GM18519 (cell line): ENCODE results near the gene GPR151.

Source experiments
- ATAC-seq: cut with Tn5 transposase; IDR thresholded peaks from one replicate; pipeline ENCODE4 v1.9.1; 2021; ENCODE audit warnings: mild to moderate bottlenecking, moderate library complexity; ENCODE audit not compliant: unreplicated experiment, low FRiP score

The GPR151 gene

DNA sequence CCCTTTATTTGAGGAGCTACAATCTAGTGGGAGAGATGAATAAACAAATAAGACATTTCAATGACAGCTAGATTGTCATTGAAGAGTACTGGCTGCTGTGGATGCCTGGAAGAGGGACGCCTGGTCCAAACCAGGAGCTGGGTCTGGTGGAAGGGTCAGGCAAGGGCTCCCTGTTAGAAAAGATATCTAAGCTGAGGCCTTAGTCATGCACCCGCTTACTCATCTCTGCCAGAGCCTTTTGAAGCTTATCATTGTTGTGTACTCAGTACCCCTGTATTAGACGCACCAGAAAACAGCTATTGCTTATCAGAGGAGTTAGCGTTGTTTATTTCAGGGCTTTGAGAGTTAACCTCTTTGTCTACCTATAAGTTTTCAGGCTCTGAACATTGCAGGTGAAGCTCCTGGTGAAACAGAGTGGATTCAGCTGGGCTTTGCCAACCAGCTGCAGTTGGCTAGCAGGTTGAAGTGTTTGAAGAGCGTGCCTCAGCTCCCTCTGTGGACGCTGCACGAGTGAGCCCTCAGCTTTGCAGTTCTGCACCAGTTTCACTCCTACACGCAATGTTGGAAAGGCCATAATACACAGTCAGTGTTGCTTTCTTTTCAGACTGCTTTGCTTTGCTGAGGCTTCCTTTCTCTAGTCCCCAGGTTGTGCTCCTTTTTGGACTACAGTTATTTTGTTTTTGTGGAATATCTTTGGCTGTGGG, 5.6 kb upstream of the GPR151 start:
- no peak for ATAC-seq

DNA sequence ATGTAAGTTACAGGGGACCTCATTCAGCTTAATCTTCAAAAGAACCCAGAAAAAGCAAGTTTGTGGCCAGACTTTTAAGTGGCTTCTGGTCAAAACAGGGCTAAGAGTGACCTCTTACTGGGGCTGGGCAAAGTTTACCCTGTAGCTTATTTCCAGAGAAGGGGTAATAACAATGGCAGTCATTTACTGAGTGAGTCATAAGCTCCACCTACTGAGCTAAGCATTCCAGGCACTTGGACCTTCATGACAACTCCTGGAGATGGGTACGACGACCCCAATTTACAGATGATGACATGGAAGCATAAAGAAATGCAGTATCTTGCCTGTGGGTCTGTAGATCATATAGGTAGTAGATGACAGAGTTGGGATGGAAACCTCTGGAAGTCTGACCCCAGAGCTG, 4.7 kb upstream of the GPR151 start:
- no peak for ATAC-seq

DNA sequence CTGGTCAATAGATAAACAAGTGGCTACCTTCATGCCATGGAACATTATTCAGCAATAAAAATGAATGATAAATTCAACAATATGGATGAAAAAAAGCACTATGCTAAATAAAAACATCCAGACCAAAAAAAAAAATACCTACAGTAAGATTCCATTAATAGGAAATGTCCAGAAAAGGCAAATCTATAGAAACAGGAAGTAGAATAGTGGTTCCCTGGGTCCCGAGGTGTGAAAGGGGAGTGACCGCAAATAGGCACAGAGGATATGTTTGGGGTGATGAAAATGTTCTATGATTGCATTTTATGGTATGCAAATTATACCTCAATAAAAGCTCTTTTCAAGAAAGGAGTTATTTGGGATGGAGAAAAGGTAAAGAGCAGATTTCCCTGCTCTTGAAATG, 3.6 kb upstream of the GPR151 start:
- ATAC-seq, result no peak

DNA sequence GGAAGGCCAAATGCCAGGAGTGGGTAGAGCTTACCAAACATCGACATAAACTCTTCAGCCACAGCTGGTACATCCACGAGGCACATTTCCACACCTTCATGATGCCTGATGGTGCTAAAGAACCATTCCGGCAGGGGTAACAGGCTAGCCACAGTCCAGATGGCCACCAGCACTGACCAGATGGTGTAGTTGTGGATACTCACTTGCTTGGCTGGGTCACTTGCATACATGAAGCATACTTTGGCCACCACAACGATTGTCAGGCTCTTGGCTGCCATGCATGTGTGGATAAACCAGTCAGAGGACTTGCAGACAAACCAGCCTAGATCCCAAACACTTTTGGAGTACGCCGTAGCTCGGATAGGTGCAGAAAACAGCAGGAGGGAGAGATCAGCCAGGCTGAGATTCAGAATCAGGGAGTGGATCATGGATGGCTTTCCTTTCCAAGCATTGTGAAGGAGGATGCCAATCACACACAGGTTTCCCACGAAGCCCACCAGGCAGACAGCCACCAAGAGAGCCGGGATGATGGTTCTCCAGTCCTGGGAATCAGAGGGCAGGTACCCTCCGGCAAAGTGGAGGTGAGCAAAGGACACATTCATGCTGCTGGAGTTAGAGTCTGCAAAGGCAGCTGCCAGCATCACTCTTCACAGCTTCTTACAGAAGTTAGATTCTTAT, 378 bp downstream of the GPR151 start:
- ATAC-seq, result no peak

DNA sequence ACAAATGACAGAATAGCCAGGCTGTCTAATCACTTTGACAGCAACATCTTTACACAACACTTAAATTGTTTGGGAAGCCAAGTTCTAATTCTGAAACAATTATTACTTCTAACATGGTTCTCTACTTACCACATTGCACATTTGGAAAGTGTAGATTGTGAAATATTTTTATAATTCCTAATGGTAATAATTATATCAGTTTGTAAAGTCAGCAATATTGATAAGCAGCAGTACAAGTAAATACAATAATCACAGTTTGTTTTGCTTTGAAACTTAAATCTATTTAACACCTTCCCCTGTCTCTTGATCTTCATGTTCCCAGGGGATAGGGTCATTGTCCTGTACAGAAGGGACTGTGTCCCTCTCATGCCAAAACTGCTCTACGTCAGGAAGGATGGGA, 1.4 kb downstream of the GPR151 start:
- no peak for ATAC-seq

DNA sequence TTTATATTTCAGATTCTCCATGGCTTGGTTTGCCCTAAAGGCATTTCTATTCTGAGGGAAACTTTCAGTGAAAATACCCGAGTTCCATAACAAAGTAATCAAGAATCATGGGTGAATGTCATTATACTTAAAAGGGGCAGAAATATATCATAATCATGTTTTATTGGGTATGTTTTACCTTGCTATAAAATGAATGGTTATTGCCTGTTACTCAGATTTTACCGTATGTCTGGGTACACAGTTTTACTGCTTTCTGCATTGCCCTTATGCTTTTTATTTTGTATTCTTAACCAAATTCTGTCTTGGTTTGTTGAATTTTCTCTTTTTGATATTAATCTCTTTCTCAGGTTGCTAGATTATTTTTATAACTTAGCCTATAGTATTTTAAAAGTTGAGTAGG, 2.5 kb downstream of the GPR151 start:
- ATAC-seq, result no peak

DNA sequence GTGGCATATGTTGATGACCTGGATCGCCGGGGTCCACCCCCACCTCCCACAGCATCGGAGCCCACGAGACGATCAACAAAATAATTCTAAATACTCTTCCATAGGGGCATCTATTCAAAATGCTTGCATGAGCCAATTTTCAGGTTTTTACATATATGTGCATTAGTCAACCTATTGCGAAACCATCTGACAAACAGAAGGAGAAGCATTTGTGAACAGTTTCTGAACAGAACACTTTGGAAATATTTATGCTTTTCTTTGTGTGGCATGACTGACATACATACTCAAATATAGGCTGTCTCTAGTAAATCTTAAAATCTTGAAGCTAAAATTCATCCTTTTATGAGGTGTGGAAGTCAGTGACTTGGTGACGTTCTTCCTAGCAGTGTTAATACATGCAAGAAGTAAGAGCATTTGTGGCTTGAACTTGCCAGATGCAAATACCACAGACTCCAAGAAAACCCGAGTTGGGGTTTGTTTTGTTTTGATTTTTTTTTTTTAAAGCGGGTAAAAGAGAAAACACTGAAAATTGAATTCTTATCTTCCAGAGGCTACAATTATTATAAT, 5.3 kb downstream of the GPR151 start:
- ATAC-seq, result no peak

DNA sequence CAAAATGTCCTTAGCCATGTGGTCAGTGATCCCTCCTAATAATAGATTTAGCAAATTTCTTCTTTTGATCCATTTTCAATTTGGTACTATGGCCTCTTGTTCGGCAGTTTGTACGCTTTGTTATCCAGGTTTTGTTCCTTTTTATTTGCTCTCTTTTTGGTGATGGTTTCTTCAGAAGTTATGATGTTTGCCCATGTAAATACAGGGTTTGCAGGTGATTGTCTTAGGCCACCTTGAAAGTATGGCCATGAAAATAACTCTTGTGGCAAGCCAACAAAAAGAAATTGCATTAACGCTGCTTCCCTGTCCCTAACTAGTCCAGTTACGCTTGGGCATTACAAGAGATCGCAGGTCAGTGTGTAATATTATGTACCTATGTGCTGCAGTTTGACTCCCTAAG, 8.6 kb downstream of the GPR151 start:
- ATAC-seq, result no peak

DNA sequence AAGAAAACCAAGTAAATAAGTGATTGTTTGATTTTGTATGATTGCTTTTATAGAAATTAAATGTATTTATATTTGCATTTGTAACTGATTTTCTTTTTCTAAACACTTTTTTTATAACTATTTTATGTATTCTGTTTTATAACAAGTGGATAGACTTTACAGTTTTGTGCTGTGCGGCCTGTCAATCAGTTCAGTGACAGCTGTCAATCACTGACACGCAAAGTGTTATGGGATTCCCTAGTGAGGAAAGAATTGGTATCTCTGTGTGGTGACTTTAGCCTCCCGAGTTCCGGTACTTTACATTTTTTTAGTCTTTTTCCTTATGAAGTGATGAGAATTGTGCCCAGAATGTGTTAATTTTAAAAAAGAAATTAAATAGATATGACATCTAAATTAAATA, 16.3 kb downstream of the GPR151 start:
- no peak for ATAC-seq

DNA sequence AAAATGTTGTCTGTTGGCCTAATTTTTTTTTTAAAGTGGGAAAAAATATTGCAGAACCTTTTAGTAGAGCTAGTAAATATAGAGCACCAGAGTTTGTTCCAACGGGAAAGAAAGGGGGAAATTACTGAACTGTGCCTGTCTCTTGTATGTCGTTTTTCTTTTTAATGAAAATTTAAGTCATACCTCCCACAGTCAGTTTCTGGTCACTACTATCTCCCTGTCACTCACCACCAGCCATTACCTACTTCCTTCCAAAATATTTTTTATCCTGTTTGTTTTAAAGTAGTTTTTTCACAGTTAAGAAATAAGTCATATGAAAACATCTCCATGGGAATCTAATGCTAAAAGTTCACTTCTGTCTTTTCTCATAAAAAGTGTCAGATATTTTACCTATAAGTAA, 21.3 kb downstream of the GPR151 start:
- ATAC-seq, result no peak

DNA sequence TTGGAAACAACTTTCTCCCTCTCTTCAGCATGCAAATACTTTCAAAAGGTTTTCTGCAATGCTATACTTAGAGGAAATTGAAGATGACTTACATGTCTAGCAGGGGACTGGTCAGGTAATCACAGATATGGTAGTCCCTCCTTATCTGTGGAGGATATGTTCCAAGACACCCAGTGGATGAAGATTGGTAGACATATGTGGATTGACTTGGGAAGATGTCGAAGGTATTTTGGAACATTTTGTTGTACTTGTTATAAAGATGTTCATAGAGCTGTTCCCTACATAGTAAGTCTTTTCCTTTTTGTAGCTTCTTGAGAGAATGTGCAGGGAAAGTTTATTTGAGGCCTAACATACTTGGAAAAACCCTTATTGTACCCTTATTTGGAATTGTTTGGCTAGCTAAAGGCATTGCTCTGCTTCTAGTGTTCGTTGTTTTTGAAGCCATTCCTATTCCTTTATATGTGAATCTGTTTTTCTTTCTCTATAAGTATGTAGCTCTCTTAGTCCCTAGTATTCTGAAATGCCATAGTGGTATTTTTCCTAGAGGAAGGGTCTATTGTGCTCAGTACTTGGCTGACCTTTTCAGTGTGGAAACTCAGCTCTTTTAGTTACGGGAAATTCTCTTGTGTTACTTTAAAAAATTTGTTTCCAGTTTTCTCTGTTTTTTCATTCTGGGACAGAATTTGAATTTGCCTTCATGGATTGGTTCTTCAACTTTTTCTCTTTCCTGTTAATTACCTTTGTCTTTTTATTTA, 25.7 kb downstream of the GPR151 start:
- ATAC-seq, result no peak

DNA sequence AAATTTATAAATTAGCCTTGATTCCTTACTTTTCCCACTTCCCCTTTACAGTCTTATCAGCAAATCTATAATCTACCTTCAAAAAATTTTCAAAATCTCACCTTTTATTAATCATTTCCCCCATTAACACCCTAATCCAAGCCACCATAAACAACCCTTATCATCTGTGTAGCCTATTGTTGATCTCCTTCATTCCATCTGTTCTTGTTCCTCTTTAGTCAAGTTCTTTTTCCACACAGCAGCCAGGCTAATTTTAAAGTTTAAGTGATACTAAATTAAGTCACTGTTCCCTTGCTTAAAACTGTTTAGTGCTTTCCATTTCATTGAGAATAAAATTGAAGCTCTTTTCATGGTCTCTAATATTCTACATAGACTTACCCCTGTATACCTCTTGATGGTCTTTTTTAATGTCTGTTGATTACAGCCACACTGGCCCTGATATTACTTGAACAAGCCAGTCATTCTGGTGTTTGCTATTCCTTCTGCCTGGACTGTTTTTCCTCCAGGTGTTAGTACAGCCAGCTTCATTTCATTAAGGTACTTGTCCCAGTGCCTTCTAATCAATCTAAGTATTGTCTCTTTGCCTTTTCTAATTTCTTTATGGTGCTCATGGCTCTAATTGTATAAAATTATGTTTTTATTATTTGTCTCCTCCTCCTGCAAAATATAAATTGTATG, 31.1 kb downstream of the GPR151 start:
- no peak for ATAC-seq

DNA sequence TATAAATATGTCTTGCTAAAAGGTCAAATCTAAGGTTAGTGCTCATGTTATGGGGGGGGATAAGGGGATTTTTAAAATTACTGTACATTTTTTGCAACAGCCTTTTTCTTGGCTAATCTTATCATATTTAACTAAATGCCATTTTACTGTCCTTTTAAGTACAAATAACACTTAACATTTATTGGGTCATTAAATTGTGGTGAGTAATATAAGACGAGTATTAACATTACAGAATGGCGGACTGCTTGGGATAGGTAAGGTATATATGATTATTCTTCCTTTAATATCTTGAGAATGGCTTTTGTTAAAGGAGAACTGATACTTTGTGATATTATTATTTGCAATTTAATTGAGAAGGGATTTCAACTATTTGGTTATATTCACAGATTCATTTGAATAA, 33.2 kb downstream of the GPR151 start:
- no peak for ATAC-seq

DNA sequence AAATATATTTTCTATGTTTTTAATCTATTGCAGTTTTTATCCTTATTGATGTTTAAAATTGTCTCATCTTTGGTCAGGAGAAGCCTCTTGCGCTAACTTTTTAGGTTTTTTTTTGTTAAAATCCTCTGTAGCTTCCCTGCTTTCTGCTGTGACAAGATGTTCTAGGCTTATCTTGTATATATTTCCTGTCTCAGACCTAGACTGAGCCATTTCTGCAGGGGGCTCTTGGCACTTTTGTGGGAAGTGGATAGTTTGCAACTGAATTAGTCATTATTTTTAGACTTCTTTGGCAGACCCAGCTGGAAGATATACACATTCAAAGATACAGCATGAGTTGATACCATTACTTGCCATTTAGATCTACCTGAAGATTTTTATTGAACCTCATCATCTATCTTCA, 40.1 kb downstream of the GPR151 start:
- no peak for ATAC-seq

DNA sequence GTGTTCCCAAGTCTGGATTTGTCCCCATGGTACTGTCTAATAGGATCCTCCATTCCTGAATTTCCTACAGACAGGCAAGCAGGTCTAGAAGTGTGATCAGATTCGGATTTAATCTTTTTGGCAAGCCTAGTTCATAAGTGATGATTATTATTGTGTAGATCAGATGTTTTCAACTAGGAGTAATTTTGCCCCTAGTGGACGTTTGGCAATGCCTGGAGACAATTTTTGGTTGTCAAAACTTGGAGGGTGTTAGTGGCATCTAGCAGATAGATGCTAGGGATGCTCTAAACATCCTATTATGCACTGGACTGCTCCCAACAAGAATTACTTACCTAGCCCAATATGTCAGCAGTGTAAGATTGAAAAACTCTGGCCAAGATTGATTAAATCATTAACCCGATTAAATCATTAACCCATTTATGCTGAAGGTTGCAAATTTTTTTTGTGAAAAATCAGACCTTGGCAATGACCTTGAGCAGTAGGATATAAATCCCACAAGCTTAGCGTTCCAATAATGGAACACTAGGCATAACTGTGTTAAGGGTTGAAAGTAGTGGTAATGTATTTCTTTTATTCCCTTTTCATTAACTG, 40.7 kb downstream of the GPR151 start:
- ATAC-seq, result no peak

DNA sequence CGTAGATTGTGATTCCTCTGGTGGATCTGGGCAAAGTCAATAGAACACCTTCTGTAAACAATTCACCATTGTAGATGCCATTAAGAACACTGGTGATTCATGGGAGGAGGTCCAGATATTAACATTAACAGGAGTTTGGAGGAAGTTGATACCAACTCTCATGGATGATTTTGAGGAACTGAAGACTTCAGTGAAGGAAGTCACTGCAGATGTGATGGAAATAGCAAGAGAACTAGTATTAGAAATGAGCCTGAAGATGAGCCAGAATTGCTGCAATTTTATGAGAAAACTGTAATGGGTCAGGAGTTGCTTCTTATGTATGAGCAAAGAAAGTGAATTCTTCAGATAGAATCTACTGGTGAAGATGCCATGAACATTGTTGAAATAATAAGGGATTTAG, 41.9 kb downstream of the GPR151 start:
- no peak for ATAC-seq

DNA sequence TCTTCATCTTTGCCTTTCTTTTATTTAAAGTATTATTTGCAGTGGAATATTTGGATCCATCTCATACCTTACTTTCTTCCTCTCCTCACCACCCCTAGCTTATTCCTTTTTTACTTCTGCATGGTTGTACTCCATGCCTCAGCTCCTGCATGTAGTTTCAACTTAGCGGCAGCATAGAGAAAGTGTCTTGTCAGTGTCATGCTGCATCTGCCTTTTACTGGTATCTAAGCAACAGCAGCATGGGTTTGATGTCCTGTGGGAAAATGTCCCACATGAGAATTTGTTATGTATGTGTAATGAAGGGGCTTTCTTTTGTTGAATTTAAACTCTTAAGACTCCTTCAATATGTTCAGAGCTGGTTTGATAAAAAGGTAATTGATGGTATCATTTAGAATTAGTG, 48.2 kb downstream of the GPR151 start:
- no peak for ATAC-seq

DNA sequence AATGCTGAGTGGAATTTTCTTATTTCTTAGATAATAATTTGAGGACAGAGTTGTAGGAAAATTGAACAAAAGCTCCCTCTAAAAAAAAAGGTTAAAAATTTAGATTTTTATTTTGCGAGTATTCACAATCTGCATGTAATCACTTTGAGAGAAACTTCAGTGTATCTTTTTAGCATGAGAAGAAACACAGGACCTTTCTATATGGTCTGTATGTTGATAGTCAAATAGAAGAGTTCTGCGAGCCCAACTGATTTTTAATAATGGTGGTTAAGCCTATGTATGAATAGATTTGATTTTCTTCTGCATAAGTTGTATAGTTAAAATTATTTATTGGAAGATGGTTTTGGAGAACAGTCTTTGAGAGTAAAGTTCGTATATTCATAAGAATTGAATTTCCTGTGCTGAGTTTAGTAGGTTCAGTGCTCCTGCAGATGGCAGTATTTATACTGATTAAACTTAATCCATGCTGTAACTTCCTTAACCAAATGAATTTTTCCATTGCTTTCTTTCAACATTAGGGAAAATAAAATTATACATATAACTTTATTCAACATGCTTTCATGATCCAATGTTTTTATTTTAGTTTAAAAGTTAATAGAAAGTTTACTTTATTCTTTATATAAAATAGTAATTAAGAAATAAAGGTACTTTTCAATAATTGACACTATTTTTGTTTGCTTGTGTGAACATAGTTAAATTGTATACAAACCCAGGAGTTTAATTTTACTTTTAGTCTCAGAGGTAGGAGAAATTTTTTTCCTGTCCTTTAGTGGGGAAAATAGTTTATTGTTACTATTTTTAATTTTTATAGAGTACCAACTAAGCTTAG, 49.3 kb downstream of the GPR151 start:
- no peak for ATAC-seq

DNA sequence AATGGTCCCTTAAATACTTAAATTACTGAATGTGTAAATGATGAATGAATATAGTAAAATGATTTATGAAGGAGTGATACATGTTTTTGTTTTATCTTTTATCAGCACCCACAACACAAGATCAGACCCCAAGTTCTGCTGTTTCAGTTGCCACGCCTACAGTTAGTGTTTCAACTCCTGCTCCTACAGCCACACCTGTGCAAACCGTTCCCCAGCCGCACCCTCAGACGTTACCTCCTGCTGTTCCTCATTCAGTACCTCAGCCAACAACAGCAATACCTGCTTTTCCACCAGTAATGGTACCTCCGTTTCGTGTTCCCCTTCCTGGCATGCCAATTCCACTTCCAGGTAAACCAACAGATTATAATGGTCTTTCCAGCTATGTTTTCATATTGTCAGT, 52.5 kb downstream of the GPR151 start:
- ATAC-seq, result no peak
